Hepatocyte (in vitro differentiated cells): ENCODE data around the gene PPAT. TPM values are rescaled to one million over a fixed set of nuclear protein-coding genes. Genes with fewer than 3 reads are reported as not detected.
"Not testable (repeated sequence)": the region's sequence is repeated elsewhere in the genome, so short reads cannot be mapped to it uniquely, and the experiment has no call there.

Experiments
- DNase-seq: peaks from one replicate; pipeline ENCODE4 v3.0.0-alpha.2; 2016; ENCODE audit warnings: low spot score
- H2AFZ ChIP-seq: fragments of 200-600 bp; sonication (generic); 2 replicates; pipeline ENCODE4 v1.6.0; 2016; ENCODE audit warnings: antibody characterized with exemption, mild to moderate bottlenecking
- H3K27ac ChIP-seq: fragments of 200-600 bp; sonication (generic); 2 replicates; pipeline ENCODE4 v1.5.1; 2016; ENCODE audit warnings: mild to moderate bottlenecking
- H3K27me3 ChIP-seq: fragments of 200-600 bp; sonication (generic); 2 replicates; pipeline ENCODE4 v1.6.1; 2016
- H3K36me3 ChIP-seq: fragments of 200-600 bp; sonication (generic); replicated peaks from 2 replicates; pipeline ENCODE4 v1.5.1; 2016; ENCODE audit warnings: low read depth; ENCODE audit not compliant: insufficient read depth
- H3K4me1 ChIP-seq: fragments of 200-600 bp; sonication (generic); 2 replicates; pipeline ENCODE4 v1.5.1; 2016; ENCODE audit warnings: mild to moderate bottlenecking, moderate library complexity; ENCODE audit not compliant: insufficient read depth
- H3K4me2 ChIP-seq: fragments of 200-600 bp; sonication (generic); 2 replicates; pipeline ENCODE4 v1.6.0; 2016
- H3K4me3 ChIP-seq: fragments of 200-600 bp; sonication (generic); 2 replicates; pipeline ENCODE4 v1.5.1; 2016; ENCODE audit warnings: mild to moderate bottlenecking
- H3K79me2 ChIP-seq: fragments of 200-600 bp; sonication (generic); 2 replicates; pipeline ENCODE4 v1.6.0; 2017; ENCODE audit warnings: mild to moderate bottlenecking
- H3K9me2 ChIP-seq: fragments of 200-600 bp; sonication (generic); replicated peaks from 2 replicates; pipeline ENCODE4 v1.6.0; 2017; ENCODE audit warnings: mild to moderate bottlenecking; ENCODE audit not compliant: insufficient read depth
- H3K9me3 ChIP-seq: fragments of 200-600 bp; sonication (generic); 2 replicates; pipeline ENCODE4 v1.5.1; 2016; ENCODE audit warnings: low read depth, mild to moderate bottlenecking
- H4K20me1 ChIP-seq: fragments of 200-600 bp; sonication (generic); 2 replicates; pipeline ENCODE4 v1.6.0; 2016; ENCODE audit warnings: mild to moderate bottlenecking; ENCODE audit not compliant: insufficient read depth, poor library complexity, severe bottlenecking
- EZH2 ChIP-seq: fragments of 200-600 bp; sonication (generic); IDR thresholded peaks from 2 replicates; pipeline ENCODE4 v1.6.1; 2016; ENCODE audit warnings: antibody characterized with exemption, mild to moderate bottlenecking, borderline replicate concordance
- EZH2phosphoT487 ChIP-seq: fragments of 200-600 bp; sonication (generic); IDR thresholded peaks from one replicate; pipeline ENCODE4 v1.6.1; 2018; ENCODE audit warnings: antibody characterized with exemption, mild to moderate bottlenecking, low read depth, moderate library complexity; ENCODE audit not compliant: unreplicated experiment, severe bottlenecking
- WGBS: methylation state at CpG from one replicate; pipeline ENCODE4 v1.1.6; 2016; ENCODE audit warnings: low lambda C conversion rate; ENCODE audit errors: missing lambda C conversion rate; 5-methylcytosine and 5-hydroxymethylcytosine counted together
- polyA plus RNA-seq: library from polyadenylated mRNA; unstranded; fragments of >200 nt; fragmentation: Nextera tagmentation; extraction: Ambion mirVana; gene quantifications from 2 replicates; pipeline ENCODE4 v1.2.1, GENCODE V29; 2016
- total RNA-seq: library from RNA; depleted of rRNA; stranded (reverse); fragments of >200 nt; gene quantifications from 2 replicates; pipeline ENCODE4 v1.2.3, GENCODE V29; 2014
- TF ChIP-seq, protein P1 (sequence below): fragments of 200-600 bp; sonication (generic); IDR thresholded peaks from 2 replicates; pipeline ENCODE4 v1.5.1; 2016; ENCODE audit warnings: antibody characterized with exemption, mild to moderate bottlenecking; ENCODE audit not compliant: poor library complexity

Gene PPAT
- total and polyA plus RNA-seq, 2 experiments from 2014 or later = 8.0 to 21.0 TPM

DNA sequence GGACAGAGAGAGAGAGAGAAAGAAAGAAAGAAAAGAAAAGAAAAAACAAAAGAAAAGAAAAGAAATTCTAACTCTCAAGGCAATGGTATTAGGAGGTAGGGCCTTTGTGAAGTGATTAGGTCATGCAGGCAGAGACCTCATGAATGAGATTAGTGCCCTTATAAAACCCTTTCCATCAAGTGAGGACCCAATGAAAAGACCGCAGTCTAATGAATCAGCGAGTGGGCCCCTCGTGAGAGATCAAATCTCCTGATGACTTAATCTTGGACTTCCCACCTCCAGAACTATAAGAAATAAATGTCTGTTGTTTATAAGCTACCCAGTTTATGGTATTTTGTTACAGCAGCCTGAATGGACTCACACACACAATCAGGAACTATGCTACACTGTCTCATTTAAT is 65.0 kb downstream of the PPAT start:
- DNase-seq = no peak
- Histone ChIP-seq H3K4me3 (no peak overlapping the region), H3K36me3 (no peaks in the 10 kb centered on the region), H3K9me2 (no peaks in the 10 kb centered on the region), H3K27me3 (no peaks in the 10 kb centered on the region), H3K4me2 (no peak overlapping the region), H3K27ac (no peak overlapping the region), H4K20me1 (no peaks in the 10 kb centered on the region), H3K79me2 (no peaks in the 10 kb centered on the region), H3K4me1 (no peaks in the 10 kb centered on the region), H3K9me3 (no peaks in the 10 kb centered on the region), H2AFZ (no peak overlapping the region)
- WGBS = 89% methylated on average over 3 of the region's 3 CpGs
- TF ChIP-seq EZH2 = no peak
- TF ChIP-seq, protein P1, sequence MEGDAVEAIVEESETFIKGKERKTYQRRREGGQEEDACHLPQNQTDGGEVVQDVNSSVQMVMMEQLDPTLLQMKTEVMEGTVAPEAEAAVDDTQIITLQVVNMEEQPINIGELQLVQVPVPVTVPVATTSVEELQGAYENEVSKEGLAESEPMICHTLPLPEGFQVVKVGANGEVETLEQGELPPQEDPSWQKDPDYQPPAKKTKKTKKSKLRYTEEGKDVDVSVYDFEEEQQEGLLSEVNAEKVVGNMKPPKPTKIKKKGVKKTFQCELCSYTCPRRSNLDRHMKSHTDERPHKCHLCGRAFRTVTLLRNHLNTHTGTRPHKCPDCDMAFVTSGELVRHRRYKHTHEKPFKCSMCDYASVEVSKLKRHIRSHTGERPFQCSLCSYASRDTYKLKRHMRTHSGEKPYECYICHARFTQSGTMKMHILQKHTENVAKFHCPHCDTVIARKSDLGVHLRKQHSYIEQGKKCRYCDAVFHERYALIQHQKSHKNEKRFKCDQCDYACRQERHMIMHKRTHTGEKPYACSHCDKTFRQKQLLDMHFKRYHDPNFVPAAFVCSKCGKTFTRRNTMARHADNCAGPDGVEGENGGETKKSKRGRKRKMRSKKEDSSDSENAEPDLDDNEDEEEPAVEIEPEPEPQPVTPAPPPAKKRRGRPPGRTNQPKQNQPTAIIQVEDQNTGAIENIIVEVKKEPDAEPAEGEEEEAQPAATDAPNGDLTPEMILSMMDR = no peak
- TF ChIP-seq EZH2phosphoT487 = no peak

DNA sequence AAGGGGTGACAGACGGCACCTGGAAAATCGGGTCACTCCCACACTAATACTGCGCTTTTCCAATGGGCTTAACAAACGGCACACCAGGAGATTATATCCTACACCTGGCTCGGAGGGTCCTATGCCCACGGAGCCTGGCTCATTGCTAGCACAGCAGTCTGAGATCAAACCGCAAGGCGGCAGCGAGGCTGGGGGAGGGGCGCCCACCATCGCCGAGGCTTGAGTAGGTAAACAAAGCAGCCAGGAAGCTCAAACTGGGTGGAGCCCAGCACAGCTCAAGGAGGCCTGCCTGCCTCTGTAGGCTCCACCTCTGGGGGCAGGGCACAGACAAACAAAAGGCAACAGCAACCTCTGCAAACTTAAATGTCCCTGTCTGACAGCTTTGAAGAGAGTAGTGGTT is 72.4 kb downstream of the PPAT start:
- H3K9me3 ChIP-seq, H3K79me2 ChIP-seq, H3K4me2 ChIP-seq, H3K27ac ChIP-seq, H2AFZ ChIP-seq, DNase-seq, H3K27me3 ChIP-seq, H3K9me2 ChIP-seq, H4K20me1 ChIP-seq, H3K4me3 ChIP-seq, H3K36me3 ChIP-seq, H3K4me1 ChIP-seq: not testable (repeated sequence)
- 97% methylated on average over 12 of the region's 12 CpGs for WGBS

GRCh38 chr4:56360071-56360470 is 75.3 kb downstream of the PPAT start:
- Histone ChIP-seq H3K4me3 (no peak overlapping the region), H3K4me1 (no peaks in the 10 kb centered on the region), H3K9me2 (no peaks in the 10 kb centered on the region), H3K9me3 (no peaks in the 10 kb centered on the region), H4K20me1 (no peaks in the 10 kb centered on the region), H3K27ac (no peak overlapping the region), H3K79me2 (no peaks in the 10 kb centered on the region), H3K27me3 (no peaks in the 10 kb centered on the region), H2AFZ (no peak overlapping the region), H3K4me2 (no peak overlapping the region), H3K36me3 (no peaks in the 10 kb centered on the region)
- DNase-seq = no peak
- TF ChIP-seq EZH2 (no peak), EZH2phosphoT487 (no peak)
- TF ChIP-seq, protein P1 = no peak

GRCh38 chr4:56356650-56357049 is 78.8 kb downstream of the PPAT start:
- no peak for TF ChIP-seq EZH2
- TF ChIP-seq, protein P1 = no peak
- no peak for TF ChIP-seq EZH2phosphoT487
- no peaks in the 10 kb centered on the region for H3K4me1 ChIP-seq
- no peak overlapping the region for H3K4me3 ChIP-seq
- no peak overlapping the region for H3K4me2 ChIP-seq
- no peaks in the 10 kb centered on the region for H3K36me3 ChIP-seq
- H2AFZ ChIP-seq = no peak overlapping the region
- H3K9me2 ChIP-seq = no peaks in the 10 kb centered on the region
- DNase-seq = no peak
- no peaks in the 10 kb centered on the region for H3K79me2 ChIP-seq
- WGBS = 97% methylated on average over 9 of the region's 9 CpGs
- H3K9me3 ChIP-seq = no peaks in the 10 kb centered on the region
- H3K27me3 ChIP-seq = no peaks in the 10 kb centered on the region
- no peak overlapping the region for H3K27ac ChIP-seq
- H4K20me1 ChIP-seq = no peaks in the 10 kb centered on the region
